ENCODE measurements around the gene VEGFC.

Gene VEGFC

DNA sequence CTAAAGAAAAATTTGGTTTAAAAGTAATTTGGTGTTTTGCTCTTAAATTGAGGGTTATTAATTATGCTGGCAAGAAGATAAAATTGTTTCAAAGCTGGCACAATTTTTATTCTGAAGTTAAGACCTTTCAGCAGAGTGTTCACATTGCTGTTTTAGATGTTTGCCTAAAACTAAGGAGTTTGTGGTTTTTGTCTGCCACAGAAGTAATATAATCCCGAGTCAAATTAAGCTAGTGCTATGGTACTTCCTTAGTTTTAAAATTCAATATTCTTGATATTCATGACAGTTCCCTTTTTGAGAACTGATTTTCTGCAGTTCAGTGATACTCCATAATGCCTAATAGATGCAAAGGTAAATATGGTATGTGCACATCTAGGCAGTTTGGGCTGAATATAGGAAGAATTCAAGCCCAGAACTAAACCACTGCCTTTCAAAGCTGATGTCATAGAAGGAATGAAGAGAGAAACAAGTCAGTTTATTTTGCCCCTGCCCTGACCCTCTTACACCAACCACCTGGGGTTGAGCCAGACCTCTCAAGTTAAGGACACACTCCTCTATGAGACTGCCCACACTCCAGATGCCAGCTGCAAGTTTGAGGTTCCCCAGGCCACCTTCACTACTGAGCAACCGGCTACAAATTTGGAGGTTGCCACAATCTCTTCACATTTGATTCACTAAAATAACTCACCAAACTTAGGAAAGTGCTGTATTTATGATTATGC lies 32.1 kb upstream of the VEGFC start:
- Mint-ChIP-seq H3K36me3 (ENCODE audit: low read depth) (no peaks in the 10 kb centered on the region), H3K9me3 (no peaks in the 10 kb centered on the region), H3K27ac (no peak overlapping the region), H3K4me3 (no peak overlapping the region), H3K4me1 (no peaks in the 10 kb centered on the region), H3K27me3 (ENCODE audit: low read depth, poor library complexity) (peaks cover 3% of the 10 kb centered on the region)
- TF ChIP-seq, protein P1, sequence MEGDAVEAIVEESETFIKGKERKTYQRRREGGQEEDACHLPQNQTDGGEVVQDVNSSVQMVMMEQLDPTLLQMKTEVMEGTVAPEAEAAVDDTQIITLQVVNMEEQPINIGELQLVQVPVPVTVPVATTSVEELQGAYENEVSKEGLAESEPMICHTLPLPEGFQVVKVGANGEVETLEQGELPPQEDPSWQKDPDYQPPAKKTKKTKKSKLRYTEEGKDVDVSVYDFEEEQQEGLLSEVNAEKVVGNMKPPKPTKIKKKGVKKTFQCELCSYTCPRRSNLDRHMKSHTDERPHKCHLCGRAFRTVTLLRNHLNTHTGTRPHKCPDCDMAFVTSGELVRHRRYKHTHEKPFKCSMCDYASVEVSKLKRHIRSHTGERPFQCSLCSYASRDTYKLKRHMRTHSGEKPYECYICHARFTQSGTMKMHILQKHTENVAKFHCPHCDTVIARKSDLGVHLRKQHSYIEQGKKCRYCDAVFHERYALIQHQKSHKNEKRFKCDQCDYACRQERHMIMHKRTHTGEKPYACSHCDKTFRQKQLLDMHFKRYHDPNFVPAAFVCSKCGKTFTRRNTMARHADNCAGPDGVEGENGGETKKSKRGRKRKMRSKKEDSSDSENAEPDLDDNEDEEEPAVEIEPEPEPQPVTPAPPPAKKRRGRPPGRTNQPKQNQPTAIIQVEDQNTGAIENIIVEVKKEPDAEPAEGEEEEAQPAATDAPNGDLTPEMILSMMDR (IDR thresholded peaks at IDR 0.05) = no peak
- DNase-seq = no peak

DNA sequence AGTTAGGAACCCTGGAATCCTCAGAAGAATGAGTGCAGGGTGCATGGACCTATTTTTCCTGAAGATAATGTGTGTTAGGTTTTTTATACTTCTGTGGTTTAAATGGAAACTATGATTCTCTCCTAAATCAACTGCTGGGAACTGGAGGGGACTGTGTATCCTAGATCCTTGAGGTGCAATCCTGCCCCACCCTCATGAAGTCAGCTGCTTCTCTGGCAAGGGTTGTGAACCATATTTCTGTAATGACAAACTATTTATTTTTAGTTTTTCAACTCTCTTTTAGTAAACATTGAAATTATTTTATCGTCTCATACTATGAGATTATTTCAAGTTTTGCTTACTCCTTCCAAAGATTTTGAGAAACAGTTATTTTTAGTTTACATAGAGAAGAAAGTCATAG lies 25.8 kb upstream of the VEGFC start:
- Mint-ChIP-seq H3K27ac (no peak overlapping the region), H3K27me3 (ENCODE audit: low read depth, poor library complexity) (peaks cover 10% of the 10 kb centered on the region), H3K9me3 (no peaks in the 10 kb centered on the region), H3K4me3 (no peak overlapping the region), H3K36me3 (ENCODE audit: low read depth) (no peaks in the 10 kb centered on the region), H3K4me1 (no peaks in the 10 kb centered on the region)
- DNase-seq = no peak
- TF ChIP-seq, protein P1 (IDR thresholded peaks at IDR 0.05) = no peak

DNA sequence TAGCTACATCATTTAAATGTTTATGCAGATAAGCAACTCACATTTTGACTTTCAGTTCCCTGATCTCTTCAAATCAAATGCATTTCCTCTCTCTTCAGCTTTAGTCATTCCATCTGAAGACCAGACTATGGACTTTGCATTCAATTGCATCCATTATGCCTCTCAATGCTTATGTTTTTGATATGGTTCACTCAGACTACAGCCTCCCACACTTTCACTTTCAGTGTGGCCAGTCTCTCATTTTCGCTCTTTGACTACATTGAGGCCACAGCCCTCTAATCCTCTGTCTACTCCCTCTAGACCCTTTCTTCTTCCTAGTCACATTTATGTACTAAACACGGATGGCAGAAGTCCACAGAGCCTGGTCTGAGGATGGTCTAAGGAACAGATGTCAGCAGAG lies 24.5 kb upstream of the VEGFC start:
- Mint-ChIP-seq H3K36me3 (ENCODE audit: low read depth) (no peaks in the 10 kb centered on the region), H3K27ac (no peak overlapping the region), H3K4me3 (no peak overlapping the region), H3K27me3 (ENCODE audit: low read depth, poor library complexity) (peaks cover 8% of the 10 kb centered on the region), H3K9me3 (no peaks in the 10 kb centered on the region), H3K4me1 (no peaks in the 10 kb centered on the region)
- no peak for DNase-seq
- TF ChIP-seq, protein P1 (IDR thresholded peaks at IDR 0.05) = no peak

DNA sequence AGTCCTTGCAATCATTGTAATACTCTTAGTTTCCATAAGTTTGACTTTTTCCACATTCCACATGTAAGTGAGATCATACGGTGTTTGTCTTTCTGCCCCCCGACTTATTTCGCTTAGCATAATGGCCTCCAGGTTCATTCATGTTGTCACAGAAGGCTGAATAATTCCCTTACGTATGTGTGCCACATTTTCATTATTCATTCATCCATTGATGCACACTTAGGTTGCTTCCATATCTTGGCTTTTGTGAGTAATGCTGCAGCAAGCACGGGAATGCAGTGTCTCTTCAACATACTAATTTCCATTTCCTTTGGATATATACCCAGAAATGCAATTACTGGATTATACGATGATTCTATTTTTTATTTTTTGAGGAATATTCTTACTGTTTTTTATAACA lies 22.0 kb upstream of the VEGFC start:
- Mint-ChIP-seq H3K27me3 (ENCODE audit: low read depth, poor library complexity) (peaks cover 8% of the 10 kb centered on the region), H3K36me3 (ENCODE audit: low read depth) (no peaks in the 10 kb centered on the region), H3K4me3 (no peak overlapping the region), H3K4me1 (no peaks in the 10 kb centered on the region), H3K9me3 (no peaks in the 10 kb centered on the region), H3K27ac (no peak overlapping the region)
- no peak for DNase-seq
- TF ChIP-seq, protein P1 (IDR thresholded peaks at IDR 0.05) = no peak

DNA sequence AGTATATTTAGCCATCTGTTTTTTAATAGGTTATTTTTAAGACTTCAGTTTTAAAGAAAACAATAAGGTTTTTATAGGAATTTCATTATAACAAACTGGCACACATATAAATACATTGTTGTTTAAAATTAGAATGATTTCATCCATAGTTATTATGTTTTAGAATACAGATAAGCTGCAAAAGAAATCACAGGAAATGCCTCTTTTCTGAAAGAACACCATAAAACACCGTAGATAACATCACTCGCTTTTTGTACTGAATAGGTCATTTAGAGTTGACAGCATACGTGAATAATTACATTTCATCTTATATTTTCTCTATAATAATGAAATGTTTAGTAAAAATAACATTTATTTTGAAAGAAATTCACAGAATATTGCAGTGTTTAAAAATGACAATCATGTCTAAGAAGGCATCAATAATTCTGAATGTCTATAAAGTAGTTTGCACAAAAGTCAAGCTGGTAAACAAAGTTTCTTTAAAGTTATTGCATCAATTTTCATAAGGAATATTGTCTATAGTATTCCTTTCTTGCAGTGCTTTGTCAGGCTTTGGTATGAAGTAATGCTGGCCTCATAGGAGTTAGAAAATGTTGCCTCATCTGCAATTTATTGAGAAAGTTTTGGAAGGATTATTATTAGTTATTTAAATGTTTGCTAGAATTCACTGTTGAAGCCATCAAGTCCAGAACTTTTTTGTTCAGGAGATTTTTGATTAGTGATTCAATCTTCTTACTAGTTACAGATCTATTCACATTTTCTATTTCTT lies 17.9 kb upstream of the VEGFC start:
- peaks cover 7% of the 10 kb centered on the region for H3K27me3 Mint-ChIP-seq (ENCODE audit: low read depth, poor library complexity)
- no peaks in the 10 kb centered on the region for H3K9me3 Mint-ChIP-seq
- TF ChIP-seq, protein P1 (IDR thresholded peaks at IDR 0.05) = no peak
- no peaks in the 10 kb centered on the region for H3K36me3 Mint-ChIP-seq (ENCODE audit: low read depth)
- H3K27ac Mint-ChIP-seq = no peak overlapping the region
- H3K4me1 Mint-ChIP-seq = no peaks in the 10 kb centered on the region
- DNase-seq = no peak
- no peak overlapping the region for H3K4me3 Mint-ChIP-seq
